GM18951 (cell line): ENCODE results near the gene CCL5.
"Not testable (repeated sequence)": the region's sequence is repeated elsewhere in the genome, so short reads cannot be mapped to it uniquely, and the experiment has no call there.

ENCODE experiments used
- POLR2A ChIP-seq: IDR thresholded peaks from 4 replicates; pipeline ENCODE4 v1.6.1; 2011; ENCODE audit warnings: mild to moderate bottlenecking; ENCODE audit not compliant: insufficient read length, insufficient read depth; ENCODE audit errors: extremely low read depth
- in situ Hi-C: fragments of 300-500 bp; cut with MboI; formaldehyde crosslinking; loops from one replicate; pipeline ENCODE4 v1.12.0; 2022; ENCODE audit warnings: low sequenced_read_pairs, mixed read lengths, inconsistent platforms; ENCODE audit not compliant: unreplicated experiment

The CCL5 gene

GRCh38 chr17:35906926-35907637, 26.9 kb upstream of the CCL5 start:
- TF ChIP-seq POLR2A: no peak
- in situ Hi-C loops: no loop called here

GRCh38 chr17:35906191-35906925, 26.2 kb upstream of the CCL5 start:
- no peak for TF ChIP-seq POLR2A
- in situ Hi-C loops: no loop called here

- TF ChIP-seq POLR2A: no peak
- in situ Hi-C loops: no loop called here
Observed at GRCh38 chr17:35903451-35903850, 23.3 kb upstream of the CCL5 start.

- TF ChIP-seq POLR2A: no peak
- in situ Hi-C loops: no loop called here
Observed at GRCh38 chr17:35901631-35902175, 21.5 kb upstream of the CCL5 start.

GRCh38 chr17:35900708-35901480, 20.7 kb upstream of the CCL5 start:
- TF ChIP-seq POLR2A: no peak
- in situ Hi-C loops: no loop called here

GRCh38 chr17:35900280-35900679, 20.1 kb upstream of the CCL5 start:
- in situ Hi-C loops: no loop called here
- no peak for TF ChIP-seq POLR2A

- TF ChIP-seq POLR2A: no peak
Observed at GRCh38 chr17:35898283-35899070, 18.3 kb upstream of the CCL5 start.

GRCh38 chr17:35897772-35898171, 17.6 kb upstream of the CCL5 start:
- in situ Hi-C loops: not testable (repeated sequence)

More at GRCh38 chr17:35898283-35899070, 18.3 kb upstream of the CCL5 start:
- in situ Hi-C loops: no loop called here

GRCh38 chr17:35895636-35896587, 15.8 kb upstream of the CCL5 start:
- TF ChIP-seq POLR2A: no peak
- in situ Hi-C loops: no loop called here

- in situ Hi-C loops: no loop called here
- no peak for TF ChIP-seq POLR2A
Observed at GRCh38 chr17:35894206-35894605, 14.0 kb upstream of the CCL5 start.

- no peak for TF ChIP-seq POLR2A
- in situ Hi-C loops: no loop called here
Observed at GRCh38 chr17:35893751-35894150, 13.6 kb upstream of the CCL5 start.
